GM21423 (cell line): ENCODE results near the gene PMVK.

Source experiments
- ATAC-seq: cut with Tn5 transposase; IDR thresholded peaks from one replicate; pipeline ENCODE4 v1.9.1; 2021; ENCODE audit warnings: mild to moderate bottlenecking, moderate library complexity; ENCODE audit not compliant: unreplicated experiment

Gene PMVK

DNA sequence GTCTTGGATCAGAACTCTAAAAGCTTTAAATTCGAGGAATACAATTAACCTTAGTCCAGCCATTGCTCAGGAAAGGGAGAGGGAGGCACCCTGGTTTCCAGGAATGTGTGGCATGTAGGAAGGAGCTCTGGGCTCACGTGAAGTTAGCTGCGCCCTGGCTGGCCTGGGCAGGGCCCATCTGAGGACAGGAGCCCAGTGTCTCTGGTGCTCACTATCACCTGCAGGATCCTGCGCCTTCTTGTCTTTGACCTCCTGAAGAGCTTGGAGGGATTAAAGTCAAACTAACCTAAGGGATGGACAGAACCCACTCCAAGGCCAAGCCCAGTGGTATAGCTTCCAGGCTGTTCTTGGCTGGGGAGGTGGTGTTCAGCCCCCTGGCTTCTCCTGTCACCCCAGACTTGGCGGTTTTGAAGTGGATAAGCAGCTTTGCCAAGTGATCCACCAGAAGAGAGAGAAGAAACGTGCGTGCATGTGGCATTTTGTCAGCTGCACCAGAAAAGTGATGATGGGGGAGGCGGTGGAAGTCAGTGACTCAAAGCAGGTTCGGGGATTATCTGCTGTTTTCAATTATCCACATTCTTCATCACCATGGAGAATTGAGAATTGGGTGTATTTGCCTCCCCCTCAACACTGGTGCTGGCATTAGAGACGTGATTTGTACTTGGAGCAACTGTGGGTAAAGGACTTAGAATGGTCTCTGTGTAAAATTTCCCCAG, 54.5 kb downstream of the PMVK start:
- no peak for ATAC-seq

DNA sequence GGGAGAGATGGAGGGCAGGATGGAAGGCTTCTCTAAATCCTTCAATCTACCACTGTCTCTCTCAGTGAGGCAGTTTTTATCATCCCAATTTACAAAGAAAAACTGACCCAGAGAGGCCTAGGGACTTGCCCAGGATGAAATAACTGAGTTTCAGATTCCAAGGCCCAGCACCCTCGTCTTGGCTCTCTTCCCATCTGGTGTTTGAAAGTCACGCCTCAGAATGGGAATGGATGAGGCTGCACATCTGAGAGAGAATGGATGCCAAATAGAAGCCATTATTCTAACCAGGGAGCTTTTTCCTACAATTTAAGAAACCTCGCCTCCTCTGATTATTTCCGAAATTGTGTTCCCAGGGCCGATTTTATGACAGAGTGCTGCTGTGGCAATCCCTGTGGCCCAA, 55.8 kb downstream of the PMVK start:
- no peak for ATAC-seq

DNA sequence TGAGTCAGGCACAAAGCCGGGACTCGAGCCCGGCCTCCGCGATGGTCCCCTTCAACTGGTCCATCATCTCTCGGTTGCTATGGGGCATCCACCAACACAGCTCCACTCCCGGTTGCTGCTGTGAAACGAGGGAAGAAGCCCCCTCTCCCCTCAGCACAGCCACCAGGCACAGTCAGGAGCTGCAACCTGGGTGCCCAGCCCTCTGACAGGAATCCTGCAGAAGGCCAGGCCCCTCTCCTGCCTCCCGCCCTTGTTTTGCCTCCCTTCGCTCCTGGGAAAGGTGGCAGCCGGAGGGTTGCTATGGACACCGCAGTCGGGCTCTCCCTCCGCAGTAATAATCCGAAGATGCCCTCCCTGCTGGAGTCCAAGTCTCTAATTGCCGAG, 57.5 kb downstream of the PMVK start:
- no peak for ATAC-seq

DNA sequence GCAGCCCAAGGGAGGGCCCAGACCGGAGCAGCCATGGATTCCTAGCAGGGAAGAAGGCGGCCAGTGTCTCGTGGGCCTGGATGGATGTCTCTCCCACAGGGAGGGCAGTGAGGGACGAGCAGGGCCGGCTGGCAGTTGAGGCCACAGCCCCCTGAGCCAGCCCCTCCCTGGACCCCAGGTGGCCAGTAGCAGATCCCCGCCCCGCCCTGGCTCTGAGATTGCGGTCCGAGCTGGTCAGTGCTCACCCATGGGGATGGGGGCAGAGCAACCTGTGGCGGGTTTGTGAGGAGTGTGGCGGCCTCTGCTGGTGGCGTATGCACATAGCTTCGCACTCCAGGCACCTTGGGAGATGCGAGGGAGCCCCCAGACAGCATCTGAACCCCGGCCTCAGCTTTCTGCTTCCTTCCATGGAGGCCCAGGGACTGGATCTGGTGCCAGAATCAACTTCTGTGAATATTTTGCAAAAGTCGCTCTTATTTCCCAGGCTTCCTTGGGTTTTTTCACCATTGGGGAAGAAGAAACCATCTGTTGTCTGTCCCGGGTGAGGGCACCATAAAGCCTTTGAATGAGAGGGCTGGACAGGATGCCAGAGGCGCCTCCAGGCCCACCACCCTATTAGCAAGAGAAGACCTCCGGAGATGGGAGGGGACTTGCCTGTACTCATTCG, 58.0 kb downstream of the PMVK start:
- no peak for ATAC-seq

DNA sequence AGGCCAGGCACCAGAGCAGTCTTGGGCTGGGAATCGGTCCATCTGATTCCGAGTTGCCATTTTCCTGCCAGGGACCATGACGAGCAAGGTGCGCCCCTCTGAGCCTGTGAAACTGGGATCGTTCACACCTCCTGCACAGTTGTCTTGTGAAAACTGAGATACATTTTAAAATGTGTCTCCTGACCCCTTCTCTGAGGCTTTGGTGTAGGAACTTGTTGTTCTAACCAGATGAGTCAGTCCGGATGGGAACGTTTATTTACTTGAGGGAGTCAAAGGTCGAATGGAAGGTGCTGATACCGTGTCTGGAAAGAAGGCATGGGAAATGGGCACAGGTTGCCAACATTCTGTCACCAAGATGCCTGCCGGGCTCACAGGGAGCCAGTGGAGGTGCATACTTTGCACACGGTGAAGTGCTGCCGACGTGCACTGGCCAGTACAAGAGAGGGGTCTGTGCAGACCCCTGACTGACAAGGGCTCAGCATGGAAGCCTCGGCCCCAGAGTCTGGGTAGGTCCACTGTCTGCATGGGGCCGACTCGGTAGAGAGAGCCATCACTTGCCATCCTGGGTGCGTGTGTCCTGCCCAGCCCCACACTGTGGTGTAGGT, 59.0 kb downstream of the PMVK start:
- ATAC-seq = no peak

- ATAC-seq = no peak
Measured at GRCh38 chr1:154876842-154877369, 59.6 kb downstream of the PMVK start.
